H1 (cell line): ENCODE measurements around the gene BRD9. TPM values are rescaled to one million over a fixed set of nuclear protein-coding genes. Genes with fewer than 3 reads are reported as not detected.

Source experiments
- CTCF ChIA-PET: fragments of 300-600 bp; sonication (Branson Sonifier 250); formaldehyde crosslinking; loops from one replicate; lab custom pipeline; 2021; ENCODE audit not compliant: partially characterized antibody; lab: Charles Lee
- POLR2A ChIA-PET: fragments of 300-600 bp; sonication (Branson Sonifier 250); formaldehyde crosslinking; loops from one replicate; lab custom pipeline; 2021; ENCODE audit warnings: inconsistent platforms; ENCODE audit not compliant: partially characterized antibody; lab: Charles Lee
- DNase-seq, 2 experiments: peaks; one replicate each; pipeline versions ENCODE4 v3.0.0 to v3.0.0-alpha.2; 2010 to 2022; ENCODE audit warnings: low spot score in 2 of 2, low read depth in 1 of 2, mixed read lengths in 1 of 2
- FAIRE-seq: peaks from 2 replicates; lab custom pipeline; 2011; peaks lifted over from hg19 to GRCh38; lab: Jason Lieb, UNC
- H2AFZ ChIP-seq: 2 replicates; pipeline ENCODE4 v1.8.1; 2012; ENCODE audit warnings: low read length, inconsistent platforms
- H2AK5ac ChIP-seq: 2 replicates; pipeline ENCODE4 v1.6.1; 2013; ENCODE audit warnings: low read depth, low read length
- H2BK120ac ChIP-seq: replicated peaks from 2 replicates; pipeline ENCODE3; 2013; ENCODE audit warnings: low read depth, low read length, inconsistent platforms
- H2BK12ac ChIP-seq: 2 replicates; pipeline ENCODE4 v1.6.1; 2013; ENCODE audit warnings: low read depth, low read length
- H2BK15ac ChIP-seq: 2 replicates; pipeline ENCODE4 v1.6.1; 2013; ENCODE audit warnings: low read length
- H2BK20ac ChIP-seq: 2 replicates; pipeline ENCODE4 v1.6.1; 2013; ENCODE audit warnings: low read length
- H2BK5ac ChIP-seq: 2 replicates; pipeline ENCODE4 v1.6.1; 2013; ENCODE audit warnings: low read depth, low read length
- H3K14ac ChIP-seq: 2 replicates; pipeline ENCODE4 v1.6.1; 2013; ENCODE audit warnings: inconsistent platforms; ENCODE audit not compliant: insufficient read length
- H3K18ac ChIP-seq: 2 replicates; pipeline ENCODE4 v1.6.1; 2013; ENCODE audit warnings: low read length; ENCODE audit errors: extremely low read depth
- H3K23ac ChIP-seq: 2 replicates; pipeline ENCODE4 v1.6.1; 2013; ENCODE audit warnings: inconsistent platforms; ENCODE audit not compliant: insufficient read length
- H3K23me2 ChIP-seq: 2 replicates; pipeline ENCODE4 v1.6.1; 2013; ENCODE audit warnings: low read depth, low read length
- H3K27ac ChIP-seq: 2 replicates; pipeline ENCODE4 v1.6.1; 2011; ENCODE audit warnings: low read depth, low read length, inconsistent platforms
- H3K27me3 ChIP-seq, 4 experiments: replicated peaks in 1 of 4; 1 replicate in 1 of 4; 2 replicates in 3 of 4; pipeline versions ENCODE4 v1.6.1 to v1.8.1; 2011 to 2013; ENCODE audit warnings: low read length in 3 of 4, mild to moderate bottlenecking in 3 of 4, inconsistent platforms in 2 of 4, mixed read lengths in 2 of 4, moderate library complexity in 1 of 4; ENCODE audit not compliant: control insufficient read depth in 3 of 4, insufficient read depth in 3 of 4; ENCODE audit errors: extremely low read depth in 1 of 4
- H3K36me3 ChIP-seq, 4 experiments: 2 replicates each; pipeline versions ENCODE4 v1.6.1 to v1.8.1; 2011 to 2013; ENCODE audit warnings: mild to moderate bottlenecking in 4 of 4, low read length in 3 of 4, moderate library complexity in 2 of 4, control low read depth in 1 of 4, inconsistent platforms in 1 of 4; ENCODE audit not compliant: insufficient read depth in 4 of 4, control insufficient read depth in 2 of 4
- H3K4ac ChIP-seq: replicated peaks from 2 replicates; pipeline ENCODE3; 2013; ENCODE audit warnings: low read length, low read depth, mixed read lengths, inconsistent platforms; ENCODE audit not compliant: insufficient read length
- H3K4me1 ChIP-seq, 4 experiments: replicated peaks in 1 of 4; 1 replicate in 1 of 4; 2 replicates in 3 of 4; pipeline versions ENCODE4 v1.6.1 to v1.8.1; 2011 to 2013; ENCODE audit warnings: low read length in 3 of 4, inconsistent platforms in 2 of 4, mixed read lengths in 1 of 4; ENCODE audit not compliant: insufficient read depth in 4 of 4, control insufficient read depth in 3 of 4
- H3K4me2 ChIP-seq, 2 experiments: 2 replicates each; pipeline versions ENCODE4 v1.6.1 to v1.8.1; 2011 to 2013; ENCODE audit warnings: low read depth in 2 of 2, low read length in 2 of 2, control low read depth in 1 of 2, inconsistent platforms in 1 of 2, mild to moderate bottlenecking in 1 of 2; ENCODE audit not compliant: insufficient read depth in 1 of 2
- H3K4me3 ChIP-seq, 4 experiments: fragments of 200-600, 300-600 bp in 1 of 4; sonication (generic), shearing (Covaris generic), sonication (Bioruptor Twin) in 1 of 4; 2 replicates each; pipeline versions ENCODE4 v1.5.1 to v1.8.1; 2011 to 2016; ENCODE audit warnings: low read length in 4 of 4, low read depth in 3 of 4, control low read depth in 2 of 4, inconsistent platforms in 2 of 4, mild to moderate bottlenecking in 2 of 4, mixed read lengths in 1 of 4, moderate library complexity in 1 of 4; ENCODE audit not compliant: insufficient read depth in 2 of 4; ENCODE audit errors: extremely low read depth in 1 of 4
- H3K56ac ChIP-seq: replicated peaks from 2 replicates; pipeline ENCODE3; 2013; ENCODE audit warnings: low read depth, mild to moderate bottlenecking, mixed read lengths, low read length, inconsistent platforms; ENCODE audit not compliant: insufficient read length
- H3K79me1 ChIP-seq: 2 replicates; pipeline ENCODE4 v1.6.1; 2013; ENCODE audit warnings: low read depth, low read length, control low read depth
- H3K79me2 ChIP-seq, 2 experiments: 2 replicates each; pipeline versions ENCODE4 v1.6.1 to v1.8.1; 2012 to 2013; ENCODE audit warnings: low read length in 2 of 2, mild to moderate bottlenecking in 2 of 2, inconsistent platforms in 1 of 2; ENCODE audit not compliant: insufficient read depth in 2 of 2, control insufficient read depth in 1 of 2
- H3K9ac ChIP-seq, 4 experiments: replicated peaks in 1 of 4; 1 replicate in 1 of 4; 2 replicates in 3 of 4; pipeline versions ENCODE4 v1.6.1 to v1.8.1; 2011 to 2013; ENCODE audit warnings: low read depth in 3 of 4, low read length in 3 of 4, control low read depth in 2 of 4, mild to moderate bottlenecking in 2 of 4, moderate library complexity in 2 of 4, inconsistent platforms in 1 of 4; ENCODE audit errors: extremely low read depth in 1 of 4
- H3K9me3 ChIP-seq, 2 experiments: 2 replicates each; pipeline versions ENCODE4 v1.6.1 to v1.8.1; 2012 to 2013; ENCODE audit warnings: mild to moderate bottlenecking in 2 of 2, moderate library complexity in 2 of 2, control low read depth in 1 of 2, inconsistent platforms in 1 of 2, low read depth in 1 of 2, low read length in 1 of 2, mixed read lengths in 1 of 2; ENCODE audit not compliant: insufficient read depth in 2 of 2
- H4K20me1 ChIP-seq, 2 experiments: replicated peaks in 1 of 2; 2 replicates each; pipeline versions ENCODE3 to v1.8.1; 2011 to 2013; ENCODE audit warnings: inconsistent platforms in 2 of 2, low read length in 2 of 2, mild to moderate bottlenecking in 1 of 2; ENCODE audit not compliant: insufficient read depth in 2 of 2, control insufficient read depth in 1 of 2
- H4K5ac ChIP-seq: 2 replicates; pipeline ENCODE4 v1.6.1; 2013; ENCODE audit warnings: low read length, low read depth, mixed read lengths, inconsistent platforms; ENCODE audit not compliant: insufficient read length
- H4K8ac ChIP-seq: 2 replicates; pipeline ENCODE4 v1.8.0; 2013; ENCODE audit warnings: mild to moderate bottlenecking, moderate library complexity, low read length, inconsistent platforms; ENCODE audit not compliant: insufficient read depth; ENCODE audit errors: extremely low read depth
- H4K91ac ChIP-seq: replicated peaks from 2 replicates; pipeline ENCODE3; 2013; ENCODE audit warnings: low read length, mixed read lengths, inconsistent platforms; ENCODE audit not compliant: insufficient read length
- CBX5 ChIP-seq: fragments of 300-800, 300-1000 bp; sonication (generic); IDR thresholded peaks from 2 replicates; pipeline ENCODE4 v1.7.1; 2016; ENCODE audit warnings: antibody characterized with exemption, low read length, low read depth
- CEBPB ChIP-seq: IDR thresholded peaks from 2 replicates; pipeline ENCODE4 v1.6.1; 2012; ENCODE audit warnings: low read depth, low read length
- HDAC2 ChIP-seq, 2 experiments: fragments of 300-600 bp in 1 of 2; sonication (generic) in 1 of 2; IDR thresholded peaks; 2 replicates each; pipeline ENCODE4 v1.6.1; 2011 to 2012; ENCODE audit warnings: low read depth in 2 of 2, low read length in 2 of 2, mild to moderate bottlenecking in 2 of 2, moderate library complexity in 2 of 2, borderline replicate concordance in 1 of 2, inconsistent platforms in 1 of 2
- KDM4A ChIP-seq: IDR thresholded peaks from one replicate; pipeline ENCODE4 v1.7.1; 2012; ENCODE audit warnings: low read depth, mild to moderate bottlenecking, moderate library complexity, low read length, inconsistent platforms; ENCODE audit not compliant: severe bottlenecking
- POLR2AphosphoS5 ChIP-seq: IDR thresholded peaks from 2 replicates; pipeline ENCODE4 v1.6.1; 2011; ENCODE audit warnings: low read depth, low read length
- RBBP5 ChIP-seq: IDR thresholded peaks from 2 replicates; pipeline ENCODE4 v1.7.1; 2012; ENCODE audit warnings: low read depth, mild to moderate bottlenecking, inconsistent platforms, low read length, moderate library complexity, borderline replicate concordance
- RFX5 ChIP-seq: IDR thresholded peaks from 2 replicates; pipeline ENCODE4 v1.6.1; 2011; ENCODE audit warnings: low read depth, low read length, improper control_type of control experiment, borderline replicate concordance
- SAP30 ChIP-seq: fragments of 300-600 bp; sonication (generic); IDR thresholded peaks from 2 replicates; pipeline ENCODE4 v1.7.1; 2012; ENCODE audit warnings: low read length, moderate library complexity, mild to moderate bottlenecking, inconsistent platforms; ENCODE audit not compliant: insufficient read depth, insufficient replicate concordance
- SP2 ChIP-seq: IDR thresholded peaks from 2 replicates; pipeline ENCODE4 v1.6.1; 2012; ENCODE audit warnings: mild to moderate bottlenecking, low read length, inconsistent platforms
- SP4 ChIP-seq: IDR thresholded peaks from 2 replicates; pipeline ENCODE4 v1.6.1; 2012; ENCODE audit warnings: low read length, inconsistent platforms
- TEAD4 ChIP-seq: IDR thresholded peaks from 2 replicates; pipeline ENCODE4 v1.6.1; 2012; ENCODE audit warnings: low read depth, low read length, inconsistent platforms, mixed read lengths
- WGBS, 2 experiments: shearing (Covaris generic) in 1 of 2; methylation state at CpG; one replicate each; pipeline versions ENCODE4 v1.1.6 to v1.1.7; 2013 to 2015; ENCODE audit warnings: low lambda C conversion rate in 2 of 2, mixed read lengths in 2 of 2, inconsistent platforms in 1 of 2, low coverage in 1 of 2, missing lambda C conversion rate in 1 of 2; ENCODE audit not compliant: insufficient replicate concordance in 2 of 2, insufficient coverage in 1 of 2, insufficient read length in 1 of 2; ENCODE audit errors: extremely low coverage in 1 of 2, missing lambda C conversion rate in 1 of 2; 5-methylcytosine and 5-hydroxymethylcytosine counted together
- polyA plus RNA-seq, 7 experiments: library from polyadenylated mRNA; depleted of rRNA in 3 of 7; stranded (reverse) in 5 of 7; unstranded in 2 of 7; fragments of >200 nt in 5 of 7; fragments of 200-250 nt in 2 of 7; gene quantifications; 1 replicate in 5 of 7; 2 replicates in 1 of 7; 4 replicates in 1 of 7; pipeline versions ENCODE4 v1.2.1 to v1.2.3, GENCODE V29; 2011 to 2013; ENCODE audit warnings: missing spikeins in 2 of 7, mixed read lengths in 2 of 7
- total RNA-seq: library from RNA; stranded (reverse); fragmentation: NEBNext Ultra II Directional; extraction: Animal tissue kit (Norgen Biotek cat#: 25700); gene quantifications from 2 replicates; pipeline ENCODE4 v1.2.1, GENCODE V29; 2021
- TF ChIP-seq, protein P1 (sequence below): IDR thresholded peaks from 2 replicates; pipeline ENCODE4 v1.6.1; 2012; ENCODE audit warnings: inconsistent platforms

BRD9 gene
- total and polyA plus RNA-seq, 2 of the 8 experiments (the other 6 are each of a cell fraction or from before 2014, with no cell fraction given) = 9.3 to 49.4 TPM

DNA sequence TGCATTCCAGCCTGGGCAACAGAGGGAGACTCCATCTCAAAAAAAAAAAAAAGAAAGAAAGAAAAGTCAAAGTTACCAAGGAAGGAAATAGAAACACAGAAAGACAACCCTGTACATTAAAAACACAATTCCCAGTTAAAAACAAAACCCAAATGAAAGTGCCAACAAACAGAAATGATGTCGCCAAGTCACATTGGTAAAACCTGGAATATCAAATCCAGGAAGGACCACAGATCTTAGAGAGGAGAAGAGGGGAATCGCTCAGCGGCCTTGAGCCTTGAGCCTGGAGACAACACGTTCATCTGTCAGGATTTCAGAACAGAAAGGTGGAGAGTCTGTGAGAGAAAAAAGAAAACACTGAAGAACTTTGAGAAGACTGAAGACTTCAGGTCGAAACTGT, 40.6 kb downstream of the BRD9 start:
- H3K23ac ChIP-seq = no peak overlapping the region
- peaks cover 0 to 3% (median 0%) of the 10 kb centered on the region in 4 experiments; a peak in 1 of 7 replicates for H3K4me1 ChIP-seq
- H2BK15ac ChIP-seq = no peak overlapping the region
- no peak overlapping the region for H2BK12ac ChIP-seq
- no peak overlapping the region for H2AK5ac ChIP-seq
- no peak overlapping the region for H3K4ac ChIP-seq
- H3K27ac ChIP-seq = no peak overlapping the region
- H3K4me3 ChIP-seq = no peak overlapping the region
- no peak for DNase-seq
- no peak overlapping the region for H3K18ac ChIP-seq
- H4K20me1 ChIP-seq = peaks cover 0 to 12% of the 10 kb centered on the region in 2 experiments
- no peak overlapping the region for H2BK20ac ChIP-seq
- H2AFZ ChIP-seq = no peak overlapping the region
- H3K79me1 ChIP-seq = peaks cover 4% of the 10 kb centered on the region; the same call in 1 of the 2 replicates
- CTCF ChIA-PET = no interaction called here
- H3K79me2 ChIP-seq = no peaks in the 10 kb centered on the region
- H3K4me2 ChIP-seq = no peak overlapping the region
- H4K8ac ChIP-seq = no peak overlapping the region
- no peak for FAIRE-seq
- POLR2A ChIA-PET = interaction anchor here (0.8 to 1.8 kb wide), 2 partner anchors 10 to 11 kb away, joined by 3 to 5 read pairs; no protein-coding TSS in a partner anchor
- H3K23me2 ChIP-seq = peaks cover 11% of the 10 kb centered on the region; the same call in 1 of the 2 replicates
- H2BK5ac ChIP-seq = no peak overlapping the region
- H2BK120ac ChIP-seq = no peak overlapping the region
- no peaks in the 10 kb centered on the region for H3K27me3 ChIP-seq
- H3K9me3 ChIP-seq = no peaks in the 10 kb centered on the region
- no peak overlapping the region for H3K56ac ChIP-seq
- H3K14ac ChIP-seq = no peak overlapping the region
- WGBS, 2 experiments = 98% methylated on average over 5 of the region's 5 CpGs; no CpG with 5 or more reads in 1 of the 2 experiments
- H3K9ac ChIP-seq = no peak overlapping the region
- H3K36me3 ChIP-seq = peaks cover 0 to 5% (median 0%) of the 10 kb centered on the region in 4 experiments; a peak in 3 of 8 replicates
- no peak overlapping the region for H4K91ac ChIP-seq
- no peak overlapping the region for H4K5ac ChIP-seq
- TF ChIP-seq RFX5 = no peak
- no peak for TF ChIP-seq CBX5
- TF ChIP-seq CEBPB = no peak
- no peak for TF ChIP-seq SP4
- no peak for TF ChIP-seq RBBP5
- TF ChIP-seq POLR2AphosphoS5 = no peak
- no peak for TF ChIP-seq TEAD4
- TF ChIP-seq SP2 = no peak
- TF ChIP-seq KDM4A = no peak
- no peak for TF ChIP-seq HDAC2 (IDR thresholded peaks at IDR 0.05; ENCODE audit: borderline replicate concordance in 1 of 2, low read depth in 2 of 2, low read length in 2 of 2)
- TF ChIP-seq SAP30 = no peak
- TF ChIP-seq, protein P1, sequence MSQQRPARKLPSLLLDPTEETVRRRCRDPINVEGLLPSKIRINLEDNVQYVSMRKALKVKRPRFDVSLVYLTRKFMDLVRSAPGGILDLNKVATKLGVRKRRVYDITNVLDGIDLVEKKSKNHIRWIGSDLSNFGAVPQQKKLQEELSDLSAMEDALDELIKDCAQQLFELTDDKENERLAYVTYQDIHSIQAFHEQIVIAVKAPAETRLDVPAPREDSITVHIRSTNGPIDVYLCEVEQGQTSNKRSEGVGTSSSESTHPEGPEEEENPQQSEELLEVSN = no peak
